Measurements from ENCODE around the gene PHYKPL.

- TF ChIP-seq CTCF (IDR thresholded peaks at IDR 0.05; ENCODE audit: low read length), result no peak
- no peak for TF ChIP-seq EZH2 (optimal IDR thresholded peaks at IDR 0.05; ENCODE audit: low read depth, low read length)
- no peak for TF ChIP-seq EZH2phosphoT487 (IDR thresholded peaks at IDR 0.05; ENCODE audit: low read length)
Observed at GRCh38 chr5:178269499-178269898, 36.9 kb upstream of the PHYKPL start.

Data from MM.1S (cell line).